Neuron (in vitro differentiated cells): ENCODE data around the gene UBE2D1.

Source experiments
- H2AFZ ChIP-seq: one replicate; pipeline ENCODE4 v1.6.1; 2013; ENCODE audit warnings: low read depth, mild to moderate bottlenecking, inconsistent platforms, low read length, moderate library complexity
- H3K27me3 ChIP-seq: one replicate; pipeline ENCODE4 v1.6.1; 2013; ENCODE audit warnings: low read length; ENCODE audit not compliant: insufficient read depth
- H3K36me3 ChIP-seq: one replicate; pipeline ENCODE4 v1.6.1; 2013; ENCODE audit warnings: low read length; ENCODE audit not compliant: insufficient read depth
- H3K4me1 ChIP-seq: one replicate; pipeline ENCODE4 v1.6.1; 2013; ENCODE audit warnings: low read length; ENCODE audit not compliant: insufficient read depth
- H3K4me3 ChIP-seq: 2 replicates; pipeline ENCODE4 v1.5.1; 2013; ENCODE audit warnings: mild to moderate bottlenecking, low read length, moderate library complexity
- H3K9me3 ChIP-seq: one replicate; pipeline ENCODE4 v1.6.1; 2013; ENCODE audit warnings: low read length

Gene UBE2D1

DNA sequence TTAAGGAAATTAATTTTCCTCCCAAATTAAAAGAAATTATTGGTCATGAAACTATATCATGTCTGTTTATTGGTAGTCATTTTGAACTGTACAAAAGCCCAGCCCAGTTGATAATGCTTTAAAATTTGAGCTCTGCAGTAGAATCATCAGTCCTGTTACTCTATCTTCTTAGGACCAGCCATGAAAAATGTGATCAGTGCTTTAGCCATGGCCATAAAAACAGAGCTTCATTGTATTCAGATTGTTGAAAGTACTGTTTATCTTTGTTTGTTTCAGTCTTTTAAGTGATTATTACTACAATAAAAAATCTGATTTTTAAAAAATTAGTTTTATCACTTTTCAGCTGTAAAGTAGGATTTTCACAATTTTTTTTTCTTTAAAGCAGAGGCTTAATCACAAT, 36.7 kb downstream of the UBE2D1 start:
- Histone ChIP-seq H3K9me3 (no peaks in the 10 kb centered on the region), H3K27me3 (no peaks in the 10 kb centered on the region), H3K4me3 (no peak overlapping the region), H3K36me3 (peaks cover 7% of the 10 kb centered on the region), H2AFZ (no peak overlapping the region), H3K4me1 (no peaks in the 10 kb centered on the region)

DNA sequence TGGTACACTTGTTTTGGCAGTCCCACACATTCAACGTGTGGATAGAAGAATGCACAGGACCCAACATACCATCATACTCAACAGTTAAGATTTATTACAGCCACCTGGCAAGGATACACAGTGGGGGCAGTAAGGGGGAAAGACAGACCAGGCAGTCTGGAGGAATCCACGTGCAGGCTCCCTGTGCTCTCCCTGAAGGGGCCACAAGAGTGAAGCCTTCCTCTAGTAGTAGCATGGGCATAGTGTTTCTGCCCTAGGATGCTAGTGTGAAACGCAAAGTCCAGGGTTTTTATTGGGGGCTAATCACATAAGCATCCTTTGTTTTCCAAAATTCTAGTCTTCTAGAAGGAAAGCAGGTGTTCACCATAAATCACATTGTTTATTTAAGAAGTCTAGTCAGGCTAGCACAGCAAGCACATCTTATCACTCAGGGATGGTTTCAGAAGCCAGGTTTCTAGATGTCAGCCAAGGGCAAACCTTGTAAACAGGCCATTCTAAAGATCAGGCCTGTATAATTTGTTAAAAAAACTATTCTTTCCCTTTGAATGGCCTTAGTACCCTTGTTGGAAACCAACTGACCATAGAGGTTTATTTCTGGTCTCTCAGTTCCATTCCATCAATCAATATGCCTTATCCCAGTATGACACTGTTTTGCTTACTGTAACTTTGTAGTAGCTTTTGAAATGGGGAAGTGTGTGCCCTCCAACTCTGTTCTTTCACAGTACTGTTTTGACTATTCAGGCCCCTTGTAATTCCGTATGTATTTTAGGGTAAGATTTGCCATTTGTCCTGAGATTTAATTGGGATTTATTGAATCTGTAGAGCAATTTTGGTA, 38.0 kb downstream of the UBE2D1 start:
- Histone ChIP-seq H3K27me3 (no peaks in the 10 kb centered on the region), H3K36me3 (peaks cover 7% of the 10 kb centered on the region), H3K4me3 (no peak overlapping the region), H3K9me3 (no peaks in the 10 kb centered on the region), H3K4me1 (no peaks in the 10 kb centered on the region), H2AFZ (no peak overlapping the region)

DNA sequence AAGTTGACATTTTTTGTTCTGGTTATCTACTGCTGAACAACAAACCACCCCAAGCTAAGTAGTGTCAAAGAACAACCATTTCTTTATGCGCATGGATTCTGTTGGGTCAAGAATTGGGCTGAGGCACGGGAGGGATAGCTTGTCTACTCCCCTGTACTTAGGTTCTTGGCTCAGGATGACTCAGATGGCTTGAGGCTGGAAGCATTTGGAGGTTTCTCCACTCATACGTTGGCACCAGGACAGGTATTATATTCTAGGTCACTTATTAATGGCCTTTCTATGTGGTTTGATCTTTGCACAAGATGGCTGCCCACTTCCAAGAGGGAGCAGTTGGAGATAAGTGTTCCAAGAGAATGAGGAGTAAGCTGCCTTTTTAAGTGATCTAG, 38.6 kb downstream of the UBE2D1 start:
- H3K9me3 ChIP-seq: no peaks in the 10 kb centered on the region
- no peaks in the 10 kb centered on the region for H3K4me1 ChIP-seq
- peaks cover 3% of the 10 kb centered on the region for H3K36me3 ChIP-seq
- H3K27me3 ChIP-seq: no peaks in the 10 kb centered on the region
- no peak overlapping the region for H2AFZ ChIP-seq
- no peak overlapping the region for H3K4me3 ChIP-seq

DNA sequence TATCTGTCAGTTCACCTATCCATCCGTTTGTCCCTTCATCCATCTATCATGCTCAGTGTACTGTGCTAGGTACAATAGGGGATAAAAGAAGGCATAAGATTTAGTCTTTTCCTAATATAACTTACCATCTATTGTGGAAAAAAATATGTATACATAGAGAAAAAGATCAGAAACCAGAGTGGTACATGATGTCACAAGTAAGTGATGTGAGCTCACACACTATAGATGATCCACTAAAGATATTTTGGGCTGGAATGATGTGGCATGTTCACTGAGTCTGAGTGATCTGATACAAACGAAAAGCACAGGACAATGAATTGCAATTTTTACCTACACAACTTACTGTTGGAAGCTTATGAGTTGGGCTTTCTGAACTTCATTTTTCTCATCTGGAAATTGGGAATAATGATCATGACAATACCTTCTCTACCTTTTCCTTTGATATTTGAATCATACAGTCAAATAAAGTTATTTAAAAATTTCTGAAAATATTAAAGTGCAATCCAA, 47.7 kb downstream of the UBE2D1 start:
- H3K4me1 ChIP-seq: peaks cover 10% of the 10 kb centered on the region
- peaks cover 10% of the 10 kb centered on the region for H3K36me3 ChIP-seq
- no peak overlapping the region for H2AFZ ChIP-seq
- H3K4me3 ChIP-seq: no peak overlapping the region
- H3K9me3 ChIP-seq: no peaks in the 10 kb centered on the region
- H3K27me3 ChIP-seq: no peaks in the 10 kb centered on the region

GRCh38 chr10:58384095-58384494, 49.3 kb downstream of the UBE2D1 start:
- H3K36me3 ChIP-seq: peaks cover 24% of the 10 kb centered on the region
- peaks cover 10% of the 10 kb centered on the region for H3K4me1 ChIP-seq
- H2AFZ ChIP-seq: peak overlapping the region; percentile 88
- no peaks in the 10 kb centered on the region for H3K27me3 ChIP-seq
- peak overlapping the region; percentile 91 for H3K4me3 ChIP-seq
- H3K9me3 ChIP-seq: no peaks in the 10 kb centered on the region

GRCh38 chr10:58384544-58384998, 49.8 kb downstream of the UBE2D1 start:
- H3K36me3 ChIP-seq: peaks cover 29% of the 10 kb centered on the region
- H3K27me3 ChIP-seq: no peaks in the 10 kb centered on the region
- H2AFZ ChIP-seq: peak overlapping the region; percentile 88
- H3K4me1 ChIP-seq: peaks cover 10% of the 10 kb centered on the region
- peak overlapping the region; percentile 91 for H3K4me3 ChIP-seq
- H3K9me3 ChIP-seq: no peaks in the 10 kb centered on the region

GRCh38 chr10:58384999-58385783, 50.4 kb downstream of the UBE2D1 start, which contains the start of gene TFAM:
Gene TFAM (plus strand): TSS chr10:58385410. CDS start chr10:58385548, 138 bp downstream.
- H3K4me3 ChIP-seq: peak within 1 kb of the TSS; percentile 91
- peaks cover 10% of the 10 kb centered on the region for H3K4me1 ChIP-seq
- H3K9me3 ChIP-seq: no peaks in the 10 kb centered on the region
- peak within 1 kb of the TSS; percentile 88 for H2AFZ ChIP-seq
- no peaks in the 10 kb centered on the region for H3K27me3 ChIP-seq
- peaks cover 35% of the 10 kb centered on the region for H3K36me3 ChIP-seq

GRCh38 chr10:58385784-58386112, 50.9 kb downstream of the UBE2D1 start:
- H3K36me3 ChIP-seq: peaks cover 40% of the 10 kb centered on the region
- no peaks in the 10 kb centered on the region for H3K9me3 ChIP-seq
- no peaks in the 10 kb centered on the region for H3K27me3 ChIP-seq
- peak overlapping the region; percentile 91 for H3K4me3 ChIP-seq
- peaks cover 10% of the 10 kb centered on the region for H3K4me1 ChIP-seq
- H2AFZ ChIP-seq: peak overlapping the region; percentile 88

- Histone ChIP-seq H3K4me3 (no peak overlapping the region), H3K4me1 (peaks cover 10% of the 10 kb centered on the region), H3K36me3 (peaks cover 67% of the 10 kb centered on the region), H3K9me3 (no peaks in the 10 kb centered on the region), H2AFZ (no peak overlapping the region), H3K27me3 (no peaks in the 10 kb centered on the region)
Observed at GRCh38 chr10:58389024-58389423, 54.2 kb downstream of the UBE2D1 start.

- H2AFZ ChIP-seq: no peak overlapping the region
- H3K27me3 ChIP-seq: no peaks in the 10 kb centered on the region
- no peaks in the 10 kb centered on the region for H3K9me3 ChIP-seq
- H3K36me3 ChIP-seq: peaks cover 85% of the 10 kb centered on the region
- no peak overlapping the region for H3K4me3 ChIP-seq
- H3K4me1 ChIP-seq: no peaks in the 10 kb centered on the region
Observed at GRCh38 chr10:58393317-58393716, 58.5 kb downstream of the UBE2D1 start.

GRCh38 chr10:58394471-58394870, 59.7 kb downstream of the UBE2D1 start:
- no peak overlapping the region for H3K4me3 ChIP-seq

DNA sequence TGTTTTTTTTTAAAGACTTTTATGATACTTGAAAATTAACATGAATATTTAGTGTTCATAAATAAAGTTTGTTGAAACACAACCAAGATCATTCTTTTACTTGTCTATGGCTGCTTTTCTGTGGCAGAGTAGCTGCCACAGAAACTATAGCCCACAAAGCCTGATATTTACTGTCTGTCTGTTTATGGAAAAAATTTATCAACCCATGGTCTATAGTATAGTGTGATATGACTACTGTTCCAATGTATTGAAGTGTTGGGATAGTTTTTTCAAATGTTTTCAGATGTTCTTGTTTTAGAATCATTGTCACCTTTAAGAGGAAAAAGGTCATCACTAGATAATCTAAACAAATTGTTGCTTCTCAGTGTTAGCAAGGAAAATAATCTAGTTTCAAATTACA, 61.3 kb downstream of the UBE2D1 start:
- H3K36me3 ChIP-seq: peaks cover 59% of the 10 kb centered on the region
- no peaks in the 10 kb centered on the region for H3K9me3 ChIP-seq
- H3K4me3 ChIP-seq: no peak overlapping the region
- H2AFZ ChIP-seq: no peak overlapping the region
- H3K4me1 ChIP-seq: no peaks in the 10 kb centered on the region
- no peaks in the 10 kb centered on the region for H3K27me3 ChIP-seq

More at GRCh38 chr10:58394471-58394870, 59.7 kb downstream of the UBE2D1 start:
- H3K9me3 ChIP-seq: no peaks in the 10 kb centered on the region
- no peak overlapping the region for H2AFZ ChIP-seq
- no peaks in the 10 kb centered on the region for H3K4me1 ChIP-seq
- no peaks in the 10 kb centered on the region for H3K27me3 ChIP-seq
- H3K36me3 ChIP-seq: peaks cover 74% of the 10 kb centered on the region

DNA sequence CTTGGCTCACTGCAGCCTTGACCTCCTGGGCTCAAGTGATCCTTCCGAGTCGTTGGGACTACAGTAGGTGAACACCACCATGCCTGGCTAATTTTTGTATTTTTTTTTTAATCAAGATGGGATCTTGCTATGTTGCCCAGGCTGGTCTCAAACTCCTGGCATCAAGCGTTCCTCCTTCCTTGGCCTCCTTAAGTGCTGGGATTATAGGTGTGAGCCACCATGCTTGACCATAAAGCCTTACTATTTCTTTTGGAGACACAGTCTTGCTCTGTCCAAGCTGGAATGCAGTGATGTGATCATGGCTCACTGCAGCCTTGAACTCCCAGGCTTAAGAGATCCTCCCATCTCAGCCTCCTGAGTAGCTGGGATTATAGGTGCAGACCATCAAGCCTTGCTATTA, 63.0 kb downstream of the UBE2D1 start:
- H3K9me3 ChIP-seq: no peaks in the 10 kb centered on the region
- H2AFZ ChIP-seq: no peak overlapping the region
- H3K27me3 ChIP-seq: no peaks in the 10 kb centered on the region
- no peaks in the 10 kb centered on the region for H3K4me1 ChIP-seq
- peaks cover 45% of the 10 kb centered on the region for H3K36me3 ChIP-seq
- H3K4me3 ChIP-seq: no peak overlapping the region
